Upper lobe of right lung (tissue), 1 donor: ENCODE measurements around the gene DKK2. TPM values are rescaled to one million over a fixed set of nuclear protein-coding genes. Genes with fewer than 3 reads are reported as not detected.

Source experiments
- ATAC-seq: fragments of 200-7000 bp; cut with Tn5 transposase; one replicate; pipeline ENCODE4 v1.9.1; 2020; ENCODE audit warnings: mild to moderate bottlenecking, moderate library complexity
- DNase-seq: peaks from one replicate; pipeline ENCODE4 v3.0.0-alpha.2; 2020
- H3K27ac ChIP-seq: fragments of 200-600 bp; one replicate; pipeline ENCODE4 v1.8.0; 2022
- H3K27me3 ChIP-seq: fragments of 200-600 bp; one replicate; pipeline ENCODE4 v1.8.0; 2022; ENCODE audit warnings: mild to moderate bottlenecking
- H3K36me3 ChIP-seq: fragments of 200-600 bp; one replicate; pipeline ENCODE4 v1.8.0; 2022
- H3K4me1 ChIP-seq: fragments of 200-600 bp; one replicate; pipeline ENCODE4 v1.8.0; 2022
- H3K4me3 ChIP-seq: fragments of 200-600 bp; one replicate; pipeline ENCODE4 v1.8.0; 2022; ENCODE audit warnings: mild to moderate bottlenecking
- H3K9me3 ChIP-seq: fragments of 200-600 bp; one replicate; pipeline ENCODE4 v1.8.0; 2022
- CTCF ChIP-seq: fragments of 200-600 bp; IDR thresholded peaks from one replicate; pipeline ENCODE4 v1.8.0; 2022; ENCODE audit warnings: antibody characterized with exemption
- intact Hi-C: fragments of 100-400 bp; cut with DNase I; formaldehyde crosslinking; loops from one replicate; pipeline ENCODE4 v1.11.0; 2022
- long read RNA-seq: library from polyadenylated mRNA; unstranded; transcript quantifications from one replicate; pipeline ENCODE4 v2.0.0, GENCODE V29; 2021
- total RNA-seq: library from RNA; stranded (reverse); fragmentation: NEBNext Ultra II Directional; extraction: Animal tissue kit (Norgen Biotek cat#: 25700); gene quantifications from one replicate; pipeline ENCODE4 v1.2.1, GENCODE V29; 2021
- donor health status: DM: no; HTN: yes; CAD: no; lungs with severe emphysema.

The DKK2 gene, protein sequence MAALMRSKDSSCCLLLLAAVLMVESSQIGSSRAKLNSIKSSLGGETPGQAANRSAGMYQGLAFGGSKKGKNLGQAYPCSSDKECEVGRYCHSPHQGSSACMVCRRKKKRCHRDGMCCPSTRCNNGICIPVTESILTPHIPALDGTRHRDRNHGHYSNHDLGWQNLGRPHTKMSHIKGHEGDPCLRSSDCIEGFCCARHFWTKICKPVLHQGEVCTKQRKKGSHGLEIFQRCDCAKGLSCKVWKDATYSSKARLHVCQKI
- 15.1 TPM for total RNA-seq
- long read RNA-seq, transcript DKK2-201 (4 exons, 3,638 nt): major isoform, 21 of 27 reads
- long read RNA-seq, partial matches to known transcripts: 4 of 27 reads
- long read RNA-seq, other reads (novel, unspliced or antisense): 2 of 27 reads

DNA sequence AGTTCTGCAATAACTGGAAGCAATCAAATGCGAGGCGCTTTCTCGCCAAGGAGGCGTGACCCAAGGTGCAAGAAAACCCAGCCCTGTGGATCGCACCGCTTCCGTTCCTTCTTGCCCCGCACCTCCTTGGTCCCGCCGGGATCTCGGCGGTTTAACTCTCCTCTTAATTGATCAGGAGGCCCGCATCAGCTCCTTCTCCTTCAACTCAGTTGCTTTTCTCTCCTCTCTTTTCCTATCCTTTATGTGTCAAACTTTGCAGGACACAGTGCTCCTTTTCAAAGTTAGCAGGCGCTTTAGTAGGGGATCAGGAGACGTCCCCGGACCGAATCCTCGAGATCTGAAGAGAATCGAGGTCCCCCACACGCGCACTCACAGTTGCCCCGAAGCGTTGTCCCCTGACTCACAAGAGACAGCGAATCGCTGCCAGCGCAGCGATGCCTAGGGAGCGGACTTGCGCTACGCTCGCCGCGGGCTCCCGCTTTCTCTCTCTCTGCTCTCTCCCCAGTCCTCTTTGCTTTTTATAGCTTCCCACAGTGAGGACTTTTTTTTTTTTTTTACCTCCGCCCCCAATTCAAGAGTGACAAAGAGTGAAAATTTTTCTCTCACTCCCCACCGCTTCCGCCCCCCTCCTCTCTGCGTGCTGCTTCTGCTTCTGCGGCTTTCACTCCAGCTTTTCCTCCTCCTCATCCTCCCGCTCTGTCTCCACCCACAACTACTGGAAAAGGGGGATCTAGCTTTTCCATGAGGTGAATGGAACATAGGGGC lies at the start of gene DKK2:
Gene DKK2, minus strand, starts transcription at position 495 of the 765 bp plus-strand sequence. CDS start 722 bp downstream, outside the sequence.
- H3K4me3 ChIP-seq: peak within 1 kb of the TSS; percentile 40
- intact Hi-C loops: no loop called here
- peaks cover 18% of the 10 kb centered on the region for H3K4me1 ChIP-seq
- peak; percentile 60 for DNase-seq
- no peaks in the 10 kb centered on the region for H3K9me3 ChIP-seq
- peak; percentile 61 for ATAC-seq
- no peak within 1 kb of the TSS for H3K27ac ChIP-seq
- TF ChIP-seq CTCF: no peak
- H3K27me3 ChIP-seq: peaks cover 68% of the 10 kb centered on the region
- H3K36me3 ChIP-seq: no peaks in the 10 kb centered on the region

- H3K9me3 ChIP-seq: no peaks in the 10 kb centered on the region
- no peak overlapping the region for H3K4me3 ChIP-seq
- no peaks in the 10 kb centered on the region for H3K4me1 ChIP-seq
- H3K36me3 ChIP-seq: no peaks in the 10 kb centered on the region
- H3K27me3 ChIP-seq: no peaks in the 10 kb centered on the region
- no peak for TF ChIP-seq CTCF
- intact Hi-C loops: no loop called here
- no peak for ATAC-seq
- no peak for DNase-seq
- no peak overlapping the region for H3K27ac ChIP-seq
Measured at GRCh38 chr4:107077192-107077591, 41.1 kb upstream of the DKK2 start.

GRCh38 chr4:107072836-107073736 lies 37.0 kb upstream of the DKK2 start:
- DNase-seq (no peak), ATAC-seq (no peak)
- no peak overlapping the region for H3K4me3 ChIP-seq
- intact Hi-C loops: no loop called here
- TF ChIP-seq CTCF: no peak
- H3K27ac ChIP-seq: no peak overlapping the region
- H3K4me1 ChIP-seq: no peaks in the 10 kb centered on the region
- no peaks in the 10 kb centered on the region for H3K27me3 ChIP-seq
- H3K36me3 ChIP-seq: no peaks in the 10 kb centered on the region
- no peaks in the 10 kb centered on the region for H3K9me3 ChIP-seq

GRCh38 chr4:107071108-107071507 lies 35.0 kb upstream of the DKK2 start:
- Histone ChIP-seq H3K9me3 (no peaks in the 10 kb centered on the region), H3K27me3 (no peaks in the 10 kb centered on the region), H3K4me3 (no peak overlapping the region), H3K4me1 (no peaks in the 10 kb centered on the region), H3K27ac (no peak overlapping the region), H3K36me3 (no peaks in the 10 kb centered on the region)
- intact Hi-C loops: no loop called here
- DNase-seq (no peak), ATAC-seq (no peak)
- no peak for TF ChIP-seq CTCF

GRCh38 chr4:107069049-107069448 lies 32.9 kb upstream of the DKK2 start:
- no peak overlapping the region for H3K4me3 ChIP-seq
- DNase-seq: no peak
- no peak overlapping the region for H3K27ac ChIP-seq
- no peaks in the 10 kb centered on the region for H3K4me1 ChIP-seq
- no peaks in the 10 kb centered on the region for H3K27me3 ChIP-seq
- TF ChIP-seq CTCF: no peak
- no peaks in the 10 kb centered on the region for H3K36me3 ChIP-seq
- intact Hi-C loops: no loop called here
- no peaks in the 10 kb centered on the region for H3K9me3 ChIP-seq
- ATAC-seq: peak; percentile 82
